Measurements from ENCODE around the gene CCDC149. TPM values are rescaled to one million over a fixed set of nuclear protein-coding genes. Genes with fewer than 3 reads are reported as not detected.

The CCDC149 gene
- polyA plus RNA-seq, 1 experiment: 10.2 TPM

- no peaks in the 10 kb centered on the region for H3K36me3 ChIP-seq (ENCODE audit: control insufficient read depth, insufficient read depth, low read length)
- TF ChIP-seq, protein P1, sequence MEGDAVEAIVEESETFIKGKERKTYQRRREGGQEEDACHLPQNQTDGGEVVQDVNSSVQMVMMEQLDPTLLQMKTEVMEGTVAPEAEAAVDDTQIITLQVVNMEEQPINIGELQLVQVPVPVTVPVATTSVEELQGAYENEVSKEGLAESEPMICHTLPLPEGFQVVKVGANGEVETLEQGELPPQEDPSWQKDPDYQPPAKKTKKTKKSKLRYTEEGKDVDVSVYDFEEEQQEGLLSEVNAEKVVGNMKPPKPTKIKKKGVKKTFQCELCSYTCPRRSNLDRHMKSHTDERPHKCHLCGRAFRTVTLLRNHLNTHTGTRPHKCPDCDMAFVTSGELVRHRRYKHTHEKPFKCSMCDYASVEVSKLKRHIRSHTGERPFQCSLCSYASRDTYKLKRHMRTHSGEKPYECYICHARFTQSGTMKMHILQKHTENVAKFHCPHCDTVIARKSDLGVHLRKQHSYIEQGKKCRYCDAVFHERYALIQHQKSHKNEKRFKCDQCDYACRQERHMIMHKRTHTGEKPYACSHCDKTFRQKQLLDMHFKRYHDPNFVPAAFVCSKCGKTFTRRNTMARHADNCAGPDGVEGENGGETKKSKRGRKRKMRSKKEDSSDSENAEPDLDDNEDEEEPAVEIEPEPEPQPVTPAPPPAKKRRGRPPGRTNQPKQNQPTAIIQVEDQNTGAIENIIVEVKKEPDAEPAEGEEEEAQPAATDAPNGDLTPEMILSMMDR (IDR thresholded peaks at IDR 0.05; ENCODE audit: insufficient read depth, low read depth, low read length): no peak
- H3K27me3 ChIP-seq (ENCODE audit: control insufficient read depth, insufficient read depth, low read length): no peaks in the 10 kb centered on the region
- CTCF ChIA-PET: no interaction called here
- no peak overlapping the region for H3K4me3 ChIP-seq (ENCODE audit: low read depth, low read length)
- POLR2A ChIA-PET: no interaction called here
- DNase-seq (ENCODE audit: low read depth): no peak
Measured at GRCh38 chr4:24889991-24890390, 22.9 kb downstream of the CCDC149 start.

DNA sequence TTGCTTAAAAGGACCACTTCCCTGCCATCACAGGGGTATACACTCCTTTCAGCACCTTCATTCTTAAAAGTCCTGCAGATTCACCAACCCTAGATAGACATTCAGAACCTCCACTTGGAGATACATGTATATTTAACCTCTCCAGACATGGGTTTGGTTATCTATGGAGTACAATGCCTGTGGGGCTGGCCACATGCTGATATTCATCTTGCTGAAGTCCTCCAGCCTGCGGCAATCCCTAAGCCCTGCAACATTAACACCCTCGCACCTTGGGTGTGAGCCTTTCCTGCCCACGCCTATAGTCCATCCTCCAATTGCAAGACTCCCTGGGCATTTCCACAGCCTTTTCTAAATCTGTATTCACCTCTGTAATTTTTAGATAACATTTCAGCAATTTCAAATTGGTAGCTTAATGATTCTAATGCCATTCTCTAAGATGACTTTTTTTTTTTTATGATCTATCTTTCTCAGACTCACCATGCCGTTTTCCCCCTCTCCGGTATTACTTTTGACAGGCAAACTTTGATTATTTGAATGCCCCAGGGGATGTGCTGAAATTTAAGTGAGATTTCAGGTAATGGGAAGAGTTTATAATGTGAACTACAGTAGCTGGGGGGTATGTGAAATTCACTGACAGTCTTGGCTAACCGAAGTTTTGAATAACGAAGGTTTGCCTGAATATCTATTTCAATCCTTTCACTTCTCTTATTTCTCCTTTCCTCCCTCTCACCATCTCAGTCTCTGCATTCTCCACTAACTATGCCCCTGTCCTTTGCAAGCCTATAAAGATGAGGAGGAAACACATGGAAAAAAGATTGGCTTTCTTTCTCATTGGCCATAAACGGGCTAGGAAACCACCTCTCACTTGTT is 24.1 kb downstream of the CCDC149 start:
- Histone ChIP-seq H3K27me3 (ENCODE audit: control insufficient read depth, insufficient read depth, low read length) (no peaks in the 10 kb centered on the region), H3K4me3 (ENCODE audit: low read depth, low read length) (no peak overlapping the region), H3K36me3 (ENCODE audit: control insufficient read depth, insufficient read depth, low read length) (no peaks in the 10 kb centered on the region)
- TF ChIP-seq, protein P1 (IDR thresholded peaks at IDR 0.05; ENCODE audit: insufficient read depth, low read depth, low read length): no peak
- DNase-seq (ENCODE audit: low read depth): no peak
- CTCF ChIA-PET: interaction anchor here (0.6 to 1.5 kb wide), 2 partner anchors 12 to 127 kb away, joined by 3 to 4 read pairs; no protein-coding TSS in a partner anchor
- POLR2A ChIA-PET: no interaction called here

- POLR2A ChIA-PET: no interaction called here
- DNase-seq (ENCODE audit: low read depth): no peak
- CTCF ChIA-PET: interaction anchor here (1.5 kb wide), 1 partner anchor 13 kb away, joined by 4 read pairs; no protein-coding TSS in a partner anchor
- TF ChIP-seq, protein P1 (IDR thresholded peaks at IDR 0.05; ENCODE audit: insufficient read depth, low read depth, low read length): no peak
- no peak overlapping the region for H3K4me3 ChIP-seq (ENCODE audit: low read depth, low read length)
- no peaks in the 10 kb centered on the region for H3K36me3 ChIP-seq (ENCODE audit: control insufficient read depth, insufficient read depth, low read length)
- H3K27me3 ChIP-seq (ENCODE audit: control insufficient read depth, insufficient read depth, low read length): no peaks in the 10 kb centered on the region
Measured at GRCh38 chr4:24887881-24888430, 24.9 kb downstream of the CCDC149 start.

DNA sequence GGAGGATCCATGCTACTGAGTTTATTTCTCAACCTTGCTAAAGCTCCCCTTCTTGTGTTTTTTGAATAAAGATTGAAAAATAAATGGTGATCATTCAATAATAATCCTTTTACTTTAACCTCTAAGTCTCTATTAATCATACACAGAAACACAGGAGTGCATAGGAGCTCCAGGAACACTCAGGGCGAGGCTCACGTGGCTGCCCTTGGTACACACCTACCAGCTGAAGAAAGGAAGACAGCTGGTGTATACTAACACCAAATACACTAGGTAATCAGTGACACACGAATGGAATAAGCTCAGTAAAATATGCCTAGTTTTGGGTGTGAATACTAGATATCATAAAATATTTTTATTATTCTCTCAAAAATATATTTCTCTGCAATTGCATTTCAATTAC is 26.2 kb downstream of the CCDC149 start:
- H3K4me3 ChIP-seq (ENCODE audit: low read depth, low read length): no peak overlapping the region
- DNase-seq (ENCODE audit: low read depth): no peak
- TF ChIP-seq, protein P1 (IDR thresholded peaks at IDR 0.05; ENCODE audit: insufficient read depth, low read depth, low read length): no peak
- CTCF ChIA-PET: interaction anchor here (0.8 kb wide), 1 partner anchor 29 kb away, joined by 3 read pairs; no protein-coding TSS in a partner anchor
- no peaks in the 10 kb centered on the region for H3K27me3 ChIP-seq (ENCODE audit: control insufficient read depth, insufficient read depth, low read length)
- POLR2A ChIA-PET: interaction anchor here (0.5 kb wide), 1 partner anchor 29 kb away, joined by 3 read pairs; no protein-coding TSS in a partner anchor
- no peaks in the 10 kb centered on the region for H3K36me3 ChIP-seq (ENCODE audit: control insufficient read depth, insufficient read depth, low read length)

DNA sequence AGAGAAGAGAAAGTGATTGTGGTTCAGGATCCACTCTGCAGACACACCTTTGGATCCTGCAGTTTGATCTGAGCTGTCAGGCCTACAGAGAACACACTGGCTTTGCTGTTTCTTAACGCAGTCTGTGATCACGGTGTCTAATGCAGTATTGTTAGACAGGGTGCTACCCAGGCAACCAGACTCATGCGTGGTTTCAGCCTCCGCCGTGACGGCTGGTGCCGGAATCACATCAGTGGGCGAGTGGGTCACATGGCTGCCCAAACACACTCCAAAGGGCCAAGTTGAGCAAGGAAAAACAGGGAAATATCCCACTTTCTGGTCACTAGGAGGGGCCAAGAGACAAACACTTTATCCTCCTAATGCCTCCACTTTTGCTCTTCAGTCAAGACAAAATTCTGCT is 27.5 kb downstream of the CCDC149 start:
- no peak overlapping the region for H3K4me3 ChIP-seq (ENCODE audit: low read depth, low read length)
- no peak for DNase-seq (ENCODE audit: low read depth)
- ChIA-PET CTCF (no interaction called here), POLR2A (no interaction called here)
- no peaks in the 10 kb centered on the region for H3K27me3 ChIP-seq (ENCODE audit: control insufficient read depth, insufficient read depth, low read length)
- H3K36me3 ChIP-seq (ENCODE audit: control insufficient read depth, insufficient read depth, low read length): no peaks in the 10 kb centered on the region
- TF ChIP-seq, protein P1 (IDR thresholded peaks at IDR 0.05; ENCODE audit: insufficient read depth, low read depth, low read length): no peak
